B cell (primary cell): ENCODE data around the gene COQ8A. TPM values are rescaled to one million over a fixed set of nuclear protein-coding genes. Genes with fewer than 3 reads are reported as not detected.

Experiments
- ATAC-seq: fragments of 200-7000 bp; cut with Tn5 transposase; one replicate; pipeline ENCODE4 v1.10.0; 2021; ENCODE audit warnings: low read depth, mild to moderate bottlenecking, moderate number of reproducible peaks, moderate library complexity
- CTCF ChIA-PET: fragments of 350-600 bp; sonication (Branson Sonifier 250); formaldehyde crosslinking; loops from one replicate; lab custom pipeline; 2021; ENCODE audit warnings: antibody characterized with exemption, inconsistent platforms; lab: Charles Lee
- POLR2A ChIA-PET: fragments of 350-600 bp; sonication (Branson Sonifier 250); formaldehyde crosslinking; loops from one replicate; lab custom pipeline; 2021; ENCODE audit warnings: antibody characterized with exemption; lab: Charles Lee
- DNase-seq: peaks from one replicate; pipeline ENCODE4 v3.0.0; 2013
- H2AFZ ChIP-seq: 2 replicates; pipeline ENCODE4 v1.6.1; 2012; ENCODE audit warnings: mild to moderate bottlenecking, low read depth, low read length; ENCODE audit not compliant: insufficient read depth, poor library complexity, severe bottlenecking
- H3K27ac ChIP-seq, 2 donors: 1 replicate in 1 of 2; 2 replicates in 1 of 2; pipeline ENCODE4 v1.5.1; 2012 to 2013; ENCODE audit warnings: low read length in 2 of 2, mild to moderate bottlenecking in 2 of 2, moderate library complexity in 1 of 2
- H3K27me3 ChIP-seq, 4 experiments: fragments of 200-600 bp in 1 of 4; sonication (generic) in 1 of 4; replicated peaks in 1 of 4; 1 replicate in 2 of 4; 2 replicates in 2 of 4; pipeline versions ENCODE4 v1.6.1 to v1.7.0; 2013 to 2016; ENCODE audit warnings: low read length in 3 of 4, mild to moderate bottlenecking in 2 of 4, mixed read lengths in 1 of 4, moderate library complexity in 1 of 4; ENCODE audit not compliant: insufficient read depth in 4 of 4, control insufficient read depth in 3 of 4; ENCODE audit errors: control extremely low read depth in 1 of 4
- H3K36me3 ChIP-seq, 2 experiments: replicated peaks in 1 of 2; 1 replicate in 1 of 2; 2 replicates in 1 of 2; pipeline versions ENCODE4 v1.6.1 to v1.7.1; 2013; ENCODE audit warnings: low read length in 1 of 2; ENCODE audit not compliant: insufficient read depth in 2 of 2, control insufficient read depth in 1 of 2; ENCODE audit errors: control extremely low read depth in 1 of 2, extremely low read depth in 1 of 2
- H3K4me1 ChIP-seq, 2 donors: fragments of 200-600 bp in 1 of 2; sonication (generic) in 1 of 2; 1 replicate in 1 of 2; 2 replicates in 1 of 2; pipeline versions ENCODE4 v1.5.1 to v1.6.1; 2013 to 2017; ENCODE audit warnings: low read length in 2 of 2; ENCODE audit not compliant: control insufficient read depth in 2 of 2, insufficient read depth in 2 of 2
- H3K4me2 ChIP-seq: replicated peaks from 2 replicates; pipeline ENCODE3; 2012; ENCODE audit warnings: mild to moderate bottlenecking, low read depth, low read length; ENCODE audit not compliant: poor library complexity, severe bottlenecking
- H3K4me3 ChIP-seq, 5 experiments: fragments of 200-600 bp in 1 of 5; sonication (generic) in 1 of 5; 1 replicate in 3 of 5; 2 replicates in 2 of 5; pipeline versions ENCODE4 v1.5.1 to v1.7.0; 2011 to 2016; ENCODE audit warnings: low read length in 4 of 5, mild to moderate bottlenecking in 4 of 5, low read depth in 2 of 5, control low read depth in 1 of 5, moderate library complexity in 1 of 5; ENCODE audit not compliant: insufficient read depth in 1 of 5; ENCODE audit errors: control extremely low read depth in 1 of 5, extremely low read depth in 1 of 5
- H3K79me2 ChIP-seq: fragments of 200-600 bp; sonication (generic); one replicate; pipeline ENCODE4 v1.6.0; 2016; ENCODE audit warnings: low read length; ENCODE audit not compliant: control insufficient read depth, insufficient read depth
- H3K9ac ChIP-seq: fragments of 200-600 bp; sonication (generic); 2 replicates; pipeline ENCODE4 v1.6.1; 2017; ENCODE audit warnings: mild to moderate bottlenecking, low read length, moderate library complexity
- H3K9me3 ChIP-seq, 3 donors: one replicate each; pipeline versions ENCODE4 v1.6.1 to v1.7.1; 2013; ENCODE audit warnings: low read length in 2 of 3; ENCODE audit not compliant: control insufficient read depth in 2 of 3, insufficient read depth in 1 of 3; ENCODE audit errors: control extremely low read depth in 1 of 3
- H4K20me1 ChIP-seq: 2 replicates; pipeline ENCODE4 v1.6.0; 2012; ENCODE audit warnings: mild to moderate bottlenecking, low read length; ENCODE audit not compliant: insufficient read depth, control insufficient read depth, poor library complexity, severe bottlenecking
- H3K27ac Mint-ChIP-seq: one replicate; pipeline ENCODE4 v1.8.0; 2021; ENCODE audit warnings: mixed read lengths
- H3K27me3 Mint-ChIP-seq: one replicate; pipeline ENCODE4 v1.8.0; 2021; ENCODE audit warnings: mixed read lengths
- H3K4me1 Mint-ChIP-seq: one replicate; pipeline ENCODE4 v1.8.0; 2021; ENCODE audit warnings: mixed read lengths
- H3K4me3 Mint-ChIP-seq: one replicate; pipeline ENCODE4 v1.8.0; 2021; ENCODE audit warnings: mixed read lengths
- H3K9me3 Mint-ChIP-seq: one replicate; pipeline ENCODE4 v1.8.0; 2022; ENCODE audit warnings: mixed read lengths; ENCODE audit not compliant: insufficient read depth
- EZH2 ChIP-seq: IDR thresholded peaks from 2 replicates; pipeline ENCODE4 v1.6.1; 2012; ENCODE audit warnings: borderline replicate concordance, low read depth, mild to moderate bottlenecking, moderate library complexity, low read length; ENCODE audit not compliant: insufficient read depth, poor library complexity, severe bottlenecking
- WGBS: methylation state at CpG from one replicate; pipeline ENCODE4 v1.1.5; 2013; ENCODE audit warnings: missing lambda C conversion rate; ENCODE audit not compliant: insufficient coverage; 5-methylcytosine and 5-hydroxymethylcytosine counted together
- intact Hi-C: fragments of 100-400 bp; cut with micrococcal nuclease; formaldehyde crosslinking; loops from one replicate; pipeline ENCODE4 v1.10.0; 2022
- polyA plus RNA-seq: library from polyadenylated mRNA; depleted of rRNA; stranded (reverse); fragments of >200 nt; gene quantifications from 2 replicates; pipeline ENCODE4 v1.2.3, GENCODE V29; 2012
- total RNA-seq, 2 donors: library from RNA; stranded (reverse); fragments of 120-200 nt in 1 of 2; gene quantifications; 1 replicate in 1 of 2; 2 replicates in 1 of 2; pipeline versions ENCODE4 v1.2.3 to v1.2.4, GENCODE V29; 2013 to 2022
- TF ChIP-seq, protein P1 (sequence below): fragments of 200-600 bp; IDR thresholded peaks from one replicate; pipeline ENCODE4 v1.8.0; 2022; ENCODE audit warnings: antibody characterized with exemption, mild to moderate bottlenecking

COQ8A gene
- total and polyA plus RNA-seq, 2 donors (not counting 1 experiment from before 2014, with no cell fraction given), result 44.3 to 58.2 TPM

DNA sequence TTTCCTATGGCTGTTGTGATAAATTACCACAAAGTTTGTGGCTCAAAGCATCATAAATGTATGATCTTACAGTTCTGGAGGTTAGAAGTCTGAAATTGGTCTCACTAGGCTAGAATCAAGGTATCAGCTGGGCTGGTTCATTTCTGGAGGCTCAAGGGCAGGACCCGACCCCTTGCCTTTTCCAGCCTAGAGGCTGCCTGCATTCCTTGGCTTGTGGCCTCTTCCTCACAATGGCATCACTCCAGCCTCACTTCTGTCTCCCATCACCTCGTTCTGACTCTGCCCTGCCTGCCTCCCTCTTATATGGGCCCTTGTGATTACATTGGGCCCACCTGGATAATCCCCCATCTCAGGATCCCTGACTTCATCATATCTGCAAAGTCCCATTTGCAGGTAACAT lies 8.0 kb downstream of the COQ8A start:
- no peaks in the 10 kb centered on the region for H3K27me3 Mint-ChIP-seq
- intact Hi-C loops, result no loop called here
- peaks cover 0 to 7% of the 10 kb centered on the region in 2 experiments for H3K36me3 ChIP-seq
- H3K4me1 ChIP-seq, result peaks cover 0 to 2% of the 10 kb centered on the region in 2 donors
- POLR2A ChIA-PET, result no interaction called here
- peaks cover 52% of the 10 kb centered on the region for H3K4me1 Mint-ChIP-seq
- no peak overlapping the region for H3K27ac Mint-ChIP-seq
- H3K9me3 Mint-ChIP-seq, result no peaks in the 10 kb centered on the region
- H3K4me3 ChIP-seq, result no peak overlapping the region
- ATAC-seq, result no peak
- no peak for DNase-seq
- no peak overlapping the region for H2AFZ ChIP-seq
- H3K9me3 ChIP-seq, result peaks cover 0 to 7% (median 4%) of the 10 kb centered on the region in 3 donors
- peaks cover 98% of the 10 kb centered on the region for H3K79me2 ChIP-seq
- H3K27ac ChIP-seq, result no peak overlapping the region
- TF ChIP-seq, protein P1, sequence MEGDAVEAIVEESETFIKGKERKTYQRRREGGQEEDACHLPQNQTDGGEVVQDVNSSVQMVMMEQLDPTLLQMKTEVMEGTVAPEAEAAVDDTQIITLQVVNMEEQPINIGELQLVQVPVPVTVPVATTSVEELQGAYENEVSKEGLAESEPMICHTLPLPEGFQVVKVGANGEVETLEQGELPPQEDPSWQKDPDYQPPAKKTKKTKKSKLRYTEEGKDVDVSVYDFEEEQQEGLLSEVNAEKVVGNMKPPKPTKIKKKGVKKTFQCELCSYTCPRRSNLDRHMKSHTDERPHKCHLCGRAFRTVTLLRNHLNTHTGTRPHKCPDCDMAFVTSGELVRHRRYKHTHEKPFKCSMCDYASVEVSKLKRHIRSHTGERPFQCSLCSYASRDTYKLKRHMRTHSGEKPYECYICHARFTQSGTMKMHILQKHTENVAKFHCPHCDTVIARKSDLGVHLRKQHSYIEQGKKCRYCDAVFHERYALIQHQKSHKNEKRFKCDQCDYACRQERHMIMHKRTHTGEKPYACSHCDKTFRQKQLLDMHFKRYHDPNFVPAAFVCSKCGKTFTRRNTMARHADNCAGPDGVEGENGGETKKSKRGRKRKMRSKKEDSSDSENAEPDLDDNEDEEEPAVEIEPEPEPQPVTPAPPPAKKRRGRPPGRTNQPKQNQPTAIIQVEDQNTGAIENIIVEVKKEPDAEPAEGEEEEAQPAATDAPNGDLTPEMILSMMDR, result no peak
- TF ChIP-seq EZH2, result no peak
- H4K20me1 ChIP-seq, result peaks cover 96% of the 10 kb centered on the region
- no peak overlapping the region for H3K4me2 ChIP-seq
- H3K27me3 ChIP-seq, result no peaks in the 10 kb centered on the region
- no peak overlapping the region for H3K9ac ChIP-seq
- no peak overlapping the region for H3K4me3 Mint-ChIP-seq
- CTCF ChIA-PET, result no interaction called here
- 96% methylated on average over 2 of the region's 2 CpGs for WGBS

DNA sequence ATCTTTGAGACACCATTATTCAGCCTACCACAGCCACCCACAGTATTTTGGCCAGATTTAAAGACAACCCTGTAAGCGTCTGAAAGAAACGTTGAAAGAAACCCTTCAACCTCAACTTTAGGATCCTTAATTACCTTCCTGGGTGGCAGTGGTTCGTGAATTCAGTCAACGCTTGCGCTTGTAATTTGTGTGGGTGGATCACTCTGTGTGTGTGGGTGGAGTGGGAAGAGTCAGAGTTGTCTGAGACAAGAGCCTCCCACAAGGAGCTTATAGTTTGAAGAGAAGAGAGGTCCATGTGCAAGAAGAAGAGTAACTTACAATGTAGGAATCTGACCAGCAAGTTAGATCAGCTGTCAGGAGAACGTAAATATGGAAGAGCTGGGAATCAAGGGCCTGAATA lies 8.4 kb downstream of the COQ8A start:
- Histone ChIP-seq H3K4me2 (no peak overlapping the region), H3K4me3 (no peak overlapping the region), H2AFZ (no peak overlapping the region), H3K4me1 (no peaks in the 10 kb centered on the region), H3K9me3 (peaks cover 0 to 7% (median 4%) of the 10 kb centered on the region in 3 donors), H4K20me1 (peaks cover 99% of the 10 kb centered on the region), H3K9ac (no peak overlapping the region), H3K79me2 (peaks cover 98% of the 10 kb centered on the region), H3K36me3 (peaks cover 0 to 7% of the 10 kb centered on the region in 2 experiments), H3K27me3 (no peaks in the 10 kb centered on the region), H3K27ac (no peak overlapping the region)
- Mint-ChIP-seq H3K9me3 (no peaks in the 10 kb centered on the region), H3K4me3 (no peak overlapping the region), H3K4me1 (peaks cover 52% of the 10 kb centered on the region), H3K27me3 (no peaks in the 10 kb centered on the region), H3K27ac (no peak overlapping the region)
- ChIA-PET POLR2A (no interaction called here), CTCF (no interaction called here)
- ATAC-seq (no peak), DNase-seq (no peak)
- no CpG with 5 or more reads among the region's 6 CpGs for WGBS
- TF ChIP-seq EZH2, result no peak
- TF ChIP-seq, protein P1, result no peak
- intact Hi-C loops, result no loop called here
